SK-MEL-5 (cell line): Measurements from ENCODE around the gene CEPT1. TPM values are rescaled to one million over a fixed set of nuclear protein-coding genes. Genes with fewer than 3 reads are reported as not detected.

Experiments
- DNase-seq: peaks from one replicate; pipeline ENCODE4 v3.0.0-alpha.2; 2016; ENCODE audit warnings: low read depth, low spot score
- in situ Hi-C: cut with HindIII; loops from 2 replicates; pipeline ENCODE4 v1.10.0; 2016; ENCODE audit warnings: low sequenced_read_pairs, high pct_unique_total_duplicates, low pct_unique_long_range_greater_than_20kb
- small RNA-seq, 2 experiments: library from RNA; depleted of rRNA; stranded (forward); fragments of <200 nt; gene quantifications; one replicate each; pipeline ENCODE3, GENCODE V24; 2014
- total RNA-seq: library from RNA; depleted of rRNA; stranded (reverse); fragments of >200 nt; shearing (Covaris generic); gene quantifications from 2 replicates; pipeline ENCODE4 v1.2.3, GENCODE V29; 2014; rRNA removed

The CEPT1 gene
- total RNA-seq, 1 experiment from 2014 or later: 29.1 TPM

DNA sequence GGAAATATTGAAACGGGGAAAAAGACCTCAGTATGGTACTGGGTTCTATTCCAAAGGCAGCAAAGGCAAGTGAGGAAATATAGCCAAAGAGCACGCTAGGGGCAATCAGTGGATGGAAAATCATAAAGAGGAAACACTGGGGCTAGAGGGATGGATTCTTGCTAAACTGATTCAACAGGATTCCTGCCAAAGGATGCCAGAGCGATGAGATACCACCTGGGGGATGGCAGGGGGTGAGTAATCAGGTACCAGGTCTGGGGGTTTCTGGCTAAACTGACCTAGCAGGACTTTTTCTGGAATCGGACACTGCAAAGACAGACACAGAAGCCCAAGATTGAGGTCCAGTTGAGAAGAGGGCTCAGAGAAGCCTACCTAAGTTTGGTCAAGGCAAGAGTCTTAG, 94.2 kb downstream of the CEPT1 start:
- in situ Hi-C loops: no loop called here
- no peak for DNase-seq

Small RNA genes within 50 kb of the gene (small RNA-seq; reads per million reads assigned to genes)
- 0 reads per million in 2 experiments for gene AL355816.1

Other genes starting within 250 kb of the CEPT1 start
- gene LRIF1, start 176.3 kb upstream of the CEPT1 start, total RNA-seq: 27.3 and 29.7 TPM in 2 replicates
- gene DRAM2, start 130 bp upstream of the CEPT1 start, total RNA-seq: 63.1 and 66.4 TPM in 2 replicates
- gene DENND2D, start 60.4 kb downstream of the CEPT1 start, total RNA-seq: 3.0 and 3.5 TPM in 2 replicates
- 0.55 TPM in 1 of 2 replicates, not detected in the other for gene CHI3L2, start 87.5 kb downstream of the CEPT1 start, total RNA-seq
- gene CHIA, start 150.6 kb downstream of the CEPT1 start, total RNA-seq: not detected in 2 replicates